Measurements from ENCODE around the gene SREBF1. TPM values are rescaled to one million over a fixed set of nuclear protein-coding genes. Genes with fewer than 3 reads are reported as not detected.

The SREBF1 gene
- total and polyA plus RNA-seq, 4 donors: 23.6 to 103 (median 24.4) TPM

GRCh38 chr17:17846003-17846402, 9.2 kb upstream of the SREBF1 start:
- WGBS, 2 donors: 81 to 84% methylated on average over 8 of the region's 8 CpGs
- DNase-seq: no peak
- H3K27ac ChIP-seq (ENCODE audit: low read depth in 1 of 2, low read length in 2 of 2): no peak overlapping the region

DNA sequence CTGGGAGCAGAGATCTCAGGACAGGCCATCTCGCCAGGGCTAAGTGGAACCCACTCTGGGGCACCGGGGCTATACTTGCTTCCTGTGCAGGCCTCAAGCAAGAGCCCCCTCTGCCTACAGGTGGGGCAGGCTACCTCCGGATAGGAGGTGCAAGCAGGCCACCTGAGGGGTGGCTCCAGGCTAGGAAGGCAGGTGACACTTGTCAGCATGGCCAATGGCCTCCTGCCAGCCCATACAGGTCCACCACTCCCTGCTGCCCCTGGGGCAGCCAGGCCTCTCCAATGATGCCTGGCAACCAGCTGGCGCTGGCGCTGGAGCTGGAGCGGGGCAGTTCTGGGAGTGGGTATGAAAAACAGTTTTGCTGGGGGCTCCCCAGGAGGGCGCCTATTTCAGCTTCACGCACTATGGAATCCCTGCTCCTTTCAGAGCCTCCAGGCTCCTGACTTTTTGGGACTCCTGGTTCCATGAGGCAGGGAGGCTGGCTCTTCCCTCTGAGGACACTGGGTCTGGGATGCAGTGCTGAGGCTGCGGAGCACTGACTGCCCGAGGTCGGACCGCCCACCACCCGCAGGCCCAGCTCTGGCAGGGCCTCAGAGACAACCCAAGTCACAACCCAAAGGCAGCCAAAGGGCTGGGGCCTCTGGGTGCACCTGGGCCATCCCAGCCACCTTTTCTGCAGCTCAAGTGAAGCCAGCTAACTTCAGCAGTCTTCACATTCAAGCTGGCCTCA, 8.4 kb upstream of the SREBF1 start:
- Histone ChIP-seq H3K4me1 (ENCODE audit: control insufficient read depth in 1 of 2, insufficient read depth in 2 of 2, low read length in 2 of 2) (no peaks in the 10 kb centered on the region), H3K9me3 (ENCODE audit: control insufficient read depth, low read length) (no peaks in the 10 kb centered on the region), H3K4me3 (ENCODE audit: low read length in 2 of 2) (no peak overlapping the region), H3K27ac (ENCODE audit: low read depth in 1 of 2, low read length in 2 of 2) (no peak overlapping the region), H3K36me3 (ENCODE audit: control insufficient read depth in 1 of 2, insufficient read depth in 2 of 2, low read length in 1 of 2) (no peaks in the 10 kb centered on the region), H3K27me3 (ENCODE audit: control insufficient read depth in 1 of 2, insufficient read depth in 2 of 2, low read length in 1 of 2) (no peaks in the 10 kb centered on the region)
- DNase-seq (peak in 1 of 2 donors; percentile 40), ATAC-seq (ENCODE audit: low FRiP score) (no peak)
- WGBS, 2 donors: 83 to 84% methylated on average over 13 of the region's 13 CpGs
- intact Hi-C loops (cut with DNase I): no loop called here

More at GRCh38 chr17:17846003-17846402, 9.2 kb upstream of the SREBF1 start:
- Histone ChIP-seq H3K4me1 (ENCODE audit: control insufficient read depth in 1 of 2, insufficient read depth in 2 of 2, low read length in 2 of 2) (no peaks in the 10 kb centered on the region), H3K27me3 (ENCODE audit: control insufficient read depth in 1 of 2, insufficient read depth in 2 of 2, low read length in 1 of 2) (no peaks in the 10 kb centered on the region), H3K4me3 (ENCODE audit: low read length in 2 of 2) (no peak overlapping the region), H3K9me3 (ENCODE audit: control insufficient read depth, low read length) (no peaks in the 10 kb centered on the region), H3K36me3 (ENCODE audit: control insufficient read depth in 1 of 2, insufficient read depth in 2 of 2, low read length in 1 of 2) (no peaks in the 10 kb centered on the region)
- intact Hi-C loops (cut with DNase I): no loop called here
- ATAC-seq (ENCODE audit: low FRiP score): no peak

- no peak for ATAC-seq (ENCODE audit: low FRiP score)
- intact Hi-C loops (cut with DNase I): no loop called here
- DNase-seq: no peak
- Histone ChIP-seq H3K27ac (ENCODE audit: low read depth in 1 of 2, low read length in 2 of 2) (no peak overlapping the region), H3K9me3 (ENCODE audit: control insufficient read depth, low read length) (no peaks in the 10 kb centered on the region), H3K36me3 (ENCODE audit: control insufficient read depth in 1 of 2, insufficient read depth in 2 of 2, low read length in 1 of 2) (no peaks in the 10 kb centered on the region), H3K4me1 (ENCODE audit: control insufficient read depth in 1 of 2, insufficient read depth in 2 of 2, low read length in 2 of 2) (no peaks in the 10 kb centered on the region), H3K4me3 (ENCODE audit: low read length in 2 of 2) (no peak overlapping the region), H3K27me3 (ENCODE audit: control insufficient read depth in 1 of 2, insufficient read depth in 2 of 2, low read length in 1 of 2) (no peaks in the 10 kb centered on the region)
- WGBS, 2 donors: 89 to 91% methylated on average over 6 of the region's 6 CpGs
Observed at GRCh38 chr17:17844500-17844899, 7.7 kb upstream of the SREBF1 start.

- 82 to 85% methylated on average over 7 of the region's 7 CpGs for WGBS, 2 donors
- H3K27ac ChIP-seq (ENCODE audit: low read depth in 1 of 2, low read length in 2 of 2): no peak overlapping the region
- intact Hi-C loops (cut with DNase I): no loop called here
- H3K9me3 ChIP-seq (ENCODE audit: control insufficient read depth, low read length): no peaks in the 10 kb centered on the region
- no peaks in the 10 kb centered on the region for H3K27me3 ChIP-seq (ENCODE audit: control insufficient read depth in 1 of 2, insufficient read depth in 2 of 2, low read length in 1 of 2)
- no peak overlapping the region for H3K4me3 ChIP-seq (ENCODE audit: low read length in 2 of 2)
- DNase-seq (peak in 1 of 2 donors; percentile 34), ATAC-seq (ENCODE audit: low FRiP score) (no peak)
- H3K36me3 ChIP-seq (ENCODE audit: control insufficient read depth in 1 of 2, insufficient read depth in 2 of 2, low read length in 1 of 2): no peaks in the 10 kb centered on the region
- H3K4me1 ChIP-seq (ENCODE audit: control insufficient read depth in 1 of 2, insufficient read depth in 2 of 2, low read length in 2 of 2): no peaks in the 10 kb centered on the region
Observed at GRCh38 chr17:17844079-17844478, 7.3 kb upstream of the SREBF1 start.

GRCh38 chr17:17843096-17843495, 6.3 kb upstream of the SREBF1 start:
- DNase-seq (peak in 1 of 2 donors; percentile 41), ATAC-seq (ENCODE audit: low FRiP score) (no peak)
- Histone ChIP-seq H3K4me1 (ENCODE audit: control insufficient read depth in 1 of 2, insufficient read depth in 2 of 2, low read length in 2 of 2) (no peaks in the 10 kb centered on the region), H3K4me3 (ENCODE audit: low read length in 2 of 2) (no peak overlapping the region), H3K9me3 (ENCODE audit: control insufficient read depth, low read length) (no peaks in the 10 kb centered on the region), H3K36me3 (ENCODE audit: control insufficient read depth in 1 of 2, insufficient read depth in 2 of 2, low read length in 1 of 2) (no peaks in the 10 kb centered on the region), H3K27me3 (ENCODE audit: control insufficient read depth in 1 of 2, insufficient read depth in 2 of 2, low read length in 1 of 2) (no peaks in the 10 kb centered on the region), H3K27ac (ENCODE audit: low read depth in 1 of 2, low read length in 2 of 2) (no peak overlapping the region)
- 77 to 82% methylated on average over 4 of the region's 4 CpGs for WGBS, 2 donors
- intact Hi-C loops (cut with DNase I): no loop called here

- no peaks in the 10 kb centered on the region for H3K9me3 ChIP-seq (ENCODE audit: control insufficient read depth, low read length)
- no peak overlapping the region for H3K27ac ChIP-seq (ENCODE audit: low read depth in 1 of 2, low read length in 2 of 2)
- H3K27me3 ChIP-seq (ENCODE audit: control insufficient read depth in 1 of 2, insufficient read depth in 2 of 2, low read length in 1 of 2): no peaks in the 10 kb centered on the region
- WGBS, 2 donors: 32 to 33% methylated on average over 9 of the region's 9 CpGs
- no peaks in the 10 kb centered on the region for H3K4me1 ChIP-seq (ENCODE audit: control insufficient read depth in 1 of 2, insufficient read depth in 2 of 2, low read length in 2 of 2)
- DNase-seq (peak in 1 of 2 donors; percentile 46), ATAC-seq (ENCODE audit: low FRiP score) (no peak)
- H3K4me3 ChIP-seq (ENCODE audit: low read length in 2 of 2): no peak overlapping the region
- H3K36me3 ChIP-seq (ENCODE audit: control insufficient read depth in 1 of 2, insufficient read depth in 2 of 2, low read length in 1 of 2): no peaks in the 10 kb centered on the region
- intact Hi-C loops (cut with DNase I): no loop called here
Observed at GRCh38 chr17:17842111-17842876, 5.5 kb upstream of the SREBF1 start.

- DNase-seq: peak in 1 of 2 donors; percentile 49
- peak overlapping the region in 1 of 2 donors; percentile 88 for H3K27ac ChIP-seq (ENCODE audit: low read depth in 1 of 2, low read length in 2 of 2)
- H3K4me1 ChIP-seq (ENCODE audit: control insufficient read depth in 1 of 2, insufficient read depth in 2 of 2, low read length in 2 of 2): no peaks in the 10 kb centered on the region
- no peaks in the 10 kb centered on the region for H3K27me3 ChIP-seq (ENCODE audit: control insufficient read depth in 1 of 2, insufficient read depth in 2 of 2, low read length in 1 of 2)
- intact Hi-C loops (cut with DNase I): loop anchor here in 1 of 2 donors (2.0 kb wide), 1 partner anchor 35 kb away; no protein-coding TSS in a partner anchor
- no peaks in the 10 kb centered on the region for H3K9me3 ChIP-seq (ENCODE audit: control insufficient read depth, low read length)
- no peak overlapping the region for H3K4me3 ChIP-seq (ENCODE audit: low read length in 2 of 2)
- WGBS, 2 donors: 71 to 80% methylated on average over 1 of the region's 1 CpG
- no peaks in the 10 kb centered on the region for H3K36me3 ChIP-seq (ENCODE audit: control insufficient read depth in 1 of 2, insufficient read depth in 2 of 2, low read length in 1 of 2)
- no peak for ATAC-seq (ENCODE audit: low FRiP score)
Observed at GRCh38 chr17:17841601-17842025, 4.8 kb upstream of the SREBF1 start.

DNA sequence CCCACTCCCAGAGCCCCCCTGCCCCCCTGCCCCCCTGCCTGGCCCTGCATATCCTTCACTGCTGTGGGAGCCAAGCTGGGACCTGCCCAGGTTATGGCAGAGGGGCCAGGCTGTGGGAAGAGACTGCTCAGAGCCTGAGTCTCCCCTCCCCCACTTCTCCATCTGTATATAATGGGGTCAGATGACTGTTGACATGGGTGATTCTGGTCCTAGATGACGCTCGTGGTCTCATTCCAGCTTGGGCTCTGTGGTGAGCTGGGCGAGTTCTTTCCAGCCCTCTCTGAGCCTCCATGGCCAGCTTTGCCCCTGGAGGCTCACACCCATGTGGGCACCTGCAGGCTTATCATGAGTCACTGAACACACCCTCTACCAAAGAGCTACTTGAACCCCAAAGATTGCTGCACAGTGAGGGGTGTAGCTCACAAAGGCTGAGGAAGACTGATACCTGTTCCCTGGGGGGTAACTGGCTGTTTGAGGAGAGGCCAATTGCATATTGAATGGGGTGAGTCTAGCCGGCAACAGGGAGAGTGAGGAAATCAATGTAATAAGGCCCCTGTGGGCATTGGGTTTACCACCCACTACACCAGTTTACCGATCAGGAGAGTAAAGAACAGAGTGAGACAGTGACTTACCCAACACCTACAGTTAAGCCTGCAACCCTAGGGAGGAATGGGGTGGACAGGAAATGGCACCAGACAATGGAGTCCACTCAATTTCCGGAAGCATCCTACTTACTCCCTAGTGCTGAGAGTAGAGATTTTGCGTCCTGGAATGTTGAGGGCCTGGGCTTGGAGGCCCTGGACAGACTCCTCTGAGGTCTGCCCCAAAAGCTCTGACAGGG, 4.2 kb upstream of the SREBF1 start:
- Histone ChIP-seq H3K9me3 (ENCODE audit: control insufficient read depth, low read length) (no peaks in the 10 kb centered on the region), H3K27ac (ENCODE audit: low read depth in 1 of 2, low read length in 2 of 2) (peak overlapping the region; percentile 88 to 93), H3K4me3 (ENCODE audit: low read length in 2 of 2) (no peak overlapping the region), H3K4me1 (ENCODE audit: control insufficient read depth in 1 of 2, insufficient read depth in 2 of 2, low read length in 2 of 2) (no peaks in the 10 kb centered on the region), H3K36me3 (ENCODE audit: control insufficient read depth in 1 of 2, insufficient read depth in 2 of 2, low read length in 1 of 2) (no peaks in the 10 kb centered on the region), H3K27me3 (ENCODE audit: control insufficient read depth in 1 of 2, insufficient read depth in 2 of 2, low read length in 1 of 2) (no peaks in the 10 kb centered on the region)
- intact Hi-C loops (cut with DNase I): loop anchor here in 1 of 2 donors (2.0 kb wide), 1 partner anchor 36 kb away; no protein-coding TSS in a partner anchor
- DNase-seq (peak in 1 of 2 donors; percentile 66), ATAC-seq (ENCODE audit: low FRiP score) (no peak)
- WGBS, 2 donors: 57 to 61% methylated on average over 7 of the region's 7 CpGs

All from aorta (tissue), 5 donors.